CD4-positive, alpha-beta T cell (primary cell): ENCODE measurements around the gene ZFYVE1. TPM values are rescaled to one million over a fixed set of nuclear protein-coding genes. Genes with fewer than 3 reads are reported as not detected.
A peak's percentile ranks its signal among the peaks of the same experiment; 100 is the strongest.

ENCODE experiments used
- ATAC-seq: fragments of 200-7000 bp; cut with Tn5 transposase; one replicate; pipeline ENCODE4 v1.10.0; 2022; ENCODE audit warnings: mild to moderate bottlenecking; ENCODE audit not compliant: poor library complexity
- CTCF ChIA-PET: fragments of 350-600 bp; sonication (Branson Sonifier 250); formaldehyde crosslinking; loops from one replicate; lab custom pipeline; 2021; ENCODE audit warnings: antibody characterized with exemption, inconsistent platforms; lab: Charles Lee
- POLR2A ChIA-PET: fragments of 350-600 bp; sonication (Branson Sonifier 250); formaldehyde crosslinking; loops from one replicate; lab custom pipeline; 2021; ENCODE audit warnings: antibody characterized with exemption, inconsistent platforms; lab: Charles Lee
- DNase-seq, 14 experiments: peaks; one replicate each; pipeline ENCODE4 v3.0.0-alpha.2; 2013 to 2020; ENCODE audit warnings: mixed read lengths in 2 of 14
- H3K27ac ChIP-seq, 2 donors: one replicate each; pipeline versions ENCODE4 v1.5.1 to v1.7.0; 2013; ENCODE audit warnings: low read length in 2 of 2, low read depth in 1 of 2, mild to moderate bottlenecking in 1 of 2
- H3K27me3 ChIP-seq, 2 experiments: 1 replicate in 1 of 2; 2 replicates in 1 of 2; pipeline versions ENCODE4 v1.6.1 to v1.7.0; 2013; ENCODE audit warnings: low read length in 2 of 2, control low read depth in 1 of 2, mild to moderate bottlenecking in 1 of 2, moderate library complexity in 1 of 2; ENCODE audit not compliant: insufficient read depth in 2 of 2, control insufficient read depth in 1 of 2
- H3K36me3 ChIP-seq: one replicate; pipeline ENCODE4 v1.6.1; 2013; ENCODE audit warnings: low read length, control low read depth; ENCODE audit not compliant: insufficient read depth
- H3K4me1 ChIP-seq: one replicate; pipeline ENCODE4 v1.6.1; 2013; ENCODE audit warnings: low read length, control low read depth; ENCODE audit not compliant: insufficient read depth
- H3K4me3 ChIP-seq: one replicate; pipeline ENCODE4 v1.5.1; 2013; ENCODE audit warnings: mild to moderate bottlenecking, low read length, moderate library complexity
- H3K9me3 ChIP-seq, 2 experiments: 1 replicate in 1 of 2; 2 replicates in 1 of 2; pipeline versions ENCODE4 v1.6.1 to v1.7.0; 2013; ENCODE audit warnings: low read length in 2 of 2, mild to moderate bottlenecking in 2 of 2, control low read depth in 1 of 2, moderate library complexity in 1 of 2; ENCODE audit not compliant: control insufficient read depth in 1 of 2, insufficient read depth in 1 of 2
- H3K27ac Mint-ChIP-seq: one replicate; pipeline ENCODE4 v1.8.0; 2020; ENCODE audit warnings: mixed read lengths
- H3K27me3 Mint-ChIP-seq: one replicate; pipeline ENCODE4 v1.8.0; 2021; ENCODE audit warnings: mixed read lengths
- H3K36me3 Mint-ChIP-seq: one replicate; pipeline ENCODE4 v1.8.0; 2021; ENCODE audit warnings: low read depth, mixed read lengths
- H3K4me1 Mint-ChIP-seq: one replicate; pipeline ENCODE4 v1.8.0; 2021; ENCODE audit warnings: low read depth, mixed read lengths
- H3K4me3 Mint-ChIP-seq: one replicate; pipeline ENCODE4 v1.8.0; 2020; ENCODE audit warnings: mild to moderate bottlenecking, mixed read lengths
- H3K9me3 Mint-ChIP-seq: one replicate; pipeline ENCODE4 v1.8.0; 2020; ENCODE audit warnings: mixed read lengths
- intact Hi-C, 2 experiments: fragments of 100-400 bp; cut with DNase I in 1 of 2; cut with micrococcal nuclease in 1 of 2; formaldehyde crosslinking; loops; one replicate each; pipeline versions ENCODE4 v1.15.1 to v1.9.0; 2023 to 2025; cut with DNase I, micrococcal nuclease
- total RNA-seq, 174 experiments: library from RNA in 2 of 174; stranded (reverse) in 2 of 174; gene quantifications; one replicate each; pipeline ENCODE4 v1.2.3 and lab custom pipeline; 2021 to 2026
- TF ChIP-seq, protein P1 (sequence below): fragments of 200-600 bp; IDR thresholded peaks from one replicate; pipeline ENCODE4 v1.8.0; 2022; ENCODE audit warnings: antibody characterized with exemption, mild to moderate bottlenecking

The ZFYVE1 gene
- total RNA-seq, 2 experiments from 2014 or later = 9.3 to 10.9 TPM

DNA sequence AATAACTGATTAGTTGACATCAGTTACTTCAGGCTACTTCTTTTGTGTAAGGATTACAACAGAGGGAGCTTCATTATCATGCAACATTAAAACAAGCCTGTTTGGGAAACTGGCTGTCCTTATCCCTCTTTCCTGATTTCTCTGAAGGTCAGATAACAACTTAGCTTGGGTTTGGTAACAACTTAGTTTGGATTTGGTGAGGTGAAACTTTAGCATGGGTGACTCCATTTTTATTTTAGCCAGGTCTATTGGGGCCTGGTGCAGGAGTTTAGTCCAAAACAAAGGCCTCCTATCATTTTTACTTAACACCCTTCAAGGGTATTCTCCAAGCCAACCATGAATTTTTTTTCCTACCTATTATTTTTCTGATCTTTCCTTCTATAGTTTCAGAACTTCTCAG is 1.1 kb upstream of the ZFYVE1 start:
- H3K36me3 ChIP-seq = peaks cover 9% of the 10 kb centered on the region
- Mint-ChIP-seq H3K36me3 (peaks cover 32% of the 10 kb centered on the region), H3K4me1 (peaks cover 38% of the 10 kb centered on the region), H3K9me3 (no peaks in the 10 kb centered on the region), H3K27me3 (no peaks in the 10 kb centered on the region), H3K4me3 (peak overlapping the region; percentile 97), H3K27ac (no peak overlapping the region)
- intact Hi-C loops = loop anchor here (1.0 to 10.0 kb wide), 5 partner anchors 30 to 1713 kb away; partner anchors contain the start of genes RBM25 (in 2 of the 2), DCAF4 (in 1 of the 2), DNAL1 (in 1 of the 2) and PSEN1 (in 1 of the 2)
- no peaks in the 10 kb centered on the region for H3K9me3 ChIP-seq
- H3K4me1 ChIP-seq = peaks cover 14% of the 10 kb centered on the region
- POLR2A ChIA-PET = interaction anchor here (0.7 to 6.5 kb wide), 3 partner anchors 31 to 584 kb away, joined by 3 to 111 read pairs (median 3); partner anchors contain the start of genes ACOT6 and RBM25
- TF ChIP-seq, protein P1, sequence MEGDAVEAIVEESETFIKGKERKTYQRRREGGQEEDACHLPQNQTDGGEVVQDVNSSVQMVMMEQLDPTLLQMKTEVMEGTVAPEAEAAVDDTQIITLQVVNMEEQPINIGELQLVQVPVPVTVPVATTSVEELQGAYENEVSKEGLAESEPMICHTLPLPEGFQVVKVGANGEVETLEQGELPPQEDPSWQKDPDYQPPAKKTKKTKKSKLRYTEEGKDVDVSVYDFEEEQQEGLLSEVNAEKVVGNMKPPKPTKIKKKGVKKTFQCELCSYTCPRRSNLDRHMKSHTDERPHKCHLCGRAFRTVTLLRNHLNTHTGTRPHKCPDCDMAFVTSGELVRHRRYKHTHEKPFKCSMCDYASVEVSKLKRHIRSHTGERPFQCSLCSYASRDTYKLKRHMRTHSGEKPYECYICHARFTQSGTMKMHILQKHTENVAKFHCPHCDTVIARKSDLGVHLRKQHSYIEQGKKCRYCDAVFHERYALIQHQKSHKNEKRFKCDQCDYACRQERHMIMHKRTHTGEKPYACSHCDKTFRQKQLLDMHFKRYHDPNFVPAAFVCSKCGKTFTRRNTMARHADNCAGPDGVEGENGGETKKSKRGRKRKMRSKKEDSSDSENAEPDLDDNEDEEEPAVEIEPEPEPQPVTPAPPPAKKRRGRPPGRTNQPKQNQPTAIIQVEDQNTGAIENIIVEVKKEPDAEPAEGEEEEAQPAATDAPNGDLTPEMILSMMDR = no peak
- H3K27me3 ChIP-seq = no peaks in the 10 kb centered on the region
- no peak for DNase-seq
- H3K27ac ChIP-seq = no peak overlapping the region
- no peak overlapping the region for H3K4me3 ChIP-seq
- CTCF ChIA-PET = interaction anchor here (1.9 kb wide), 1 partner anchor 31 kb away, joined by 7 read pairs; the partner anchor contains the start of gene RBM25
- ATAC-seq = no peak

DNA sequence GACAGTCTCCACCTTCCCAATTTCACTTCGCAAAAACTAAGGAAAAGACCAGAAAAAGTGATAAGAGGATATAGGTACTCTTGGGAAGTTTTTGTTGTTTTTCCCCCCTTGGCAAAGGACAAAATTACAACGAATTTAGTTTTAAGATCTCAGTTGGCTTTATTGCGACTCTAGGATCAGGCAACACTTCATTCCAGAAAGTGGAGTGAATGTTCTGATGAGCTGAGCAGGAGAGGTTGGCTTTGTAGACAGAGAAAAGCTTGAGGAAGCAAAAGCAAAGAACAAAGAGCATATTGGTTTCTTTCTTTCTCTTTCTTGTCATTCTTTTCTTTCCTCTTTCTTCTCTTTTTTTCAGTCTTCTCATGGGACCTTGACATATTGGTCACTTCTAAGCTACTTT is 640 bp upstream of the ZFYVE1 start:
- H3K36me3 ChIP-seq = peaks cover 11% of the 10 kb centered on the region
- ATAC-seq (no peak), DNase-seq (no peak)
- no peaks in the 10 kb centered on the region for H3K9me3 ChIP-seq
- no peak overlapping the region for H3K27ac ChIP-seq
- no peaks in the 10 kb centered on the region for H3K9me3 Mint-ChIP-seq
- no peaks in the 10 kb centered on the region for H3K27me3 Mint-ChIP-seq
- CTCF ChIA-PET = interaction anchor here (1.9 kb wide), 1 partner anchor 31 kb away, joined by 7 read pairs; the partner anchor contains the start of gene RBM25
- H3K4me1 Mint-ChIP-seq = peaks cover 42% of the 10 kb centered on the region
- TF ChIP-seq, protein P1 = no peak
- peak overlapping the region; percentile 79 for H3K27ac Mint-ChIP-seq
- peak overlapping the region; percentile 97 for H3K4me3 Mint-ChIP-seq
- peaks cover 18% of the 10 kb centered on the region for H3K4me1 ChIP-seq
- POLR2A ChIA-PET = interaction anchor here (0.7 to 6.5 kb wide), 5 partner anchors 13 to 463 kb away, joined by 3 to 111 read pairs (median 5); partner anchors contain the start of genes PSEN1, RBM25 and RIOX1
- intact Hi-C loops = loop anchor here (1.0 to 10.0 kb wide), 5 partner anchors 31 to 1713 kb away; partner anchors contain the start of genes RBM25 (in 2 of the 2), DCAF4 (in 1 of the 2), DNAL1 (in 1 of the 2) and PSEN1 (in 1 of the 2)
- peak overlapping the region; percentile 64 for H3K4me3 ChIP-seq
- peaks cover 36% of the 10 kb centered on the region for H3K36me3 Mint-ChIP-seq
- H3K27me3 ChIP-seq = no peaks in the 10 kb centered on the region

DNA sequence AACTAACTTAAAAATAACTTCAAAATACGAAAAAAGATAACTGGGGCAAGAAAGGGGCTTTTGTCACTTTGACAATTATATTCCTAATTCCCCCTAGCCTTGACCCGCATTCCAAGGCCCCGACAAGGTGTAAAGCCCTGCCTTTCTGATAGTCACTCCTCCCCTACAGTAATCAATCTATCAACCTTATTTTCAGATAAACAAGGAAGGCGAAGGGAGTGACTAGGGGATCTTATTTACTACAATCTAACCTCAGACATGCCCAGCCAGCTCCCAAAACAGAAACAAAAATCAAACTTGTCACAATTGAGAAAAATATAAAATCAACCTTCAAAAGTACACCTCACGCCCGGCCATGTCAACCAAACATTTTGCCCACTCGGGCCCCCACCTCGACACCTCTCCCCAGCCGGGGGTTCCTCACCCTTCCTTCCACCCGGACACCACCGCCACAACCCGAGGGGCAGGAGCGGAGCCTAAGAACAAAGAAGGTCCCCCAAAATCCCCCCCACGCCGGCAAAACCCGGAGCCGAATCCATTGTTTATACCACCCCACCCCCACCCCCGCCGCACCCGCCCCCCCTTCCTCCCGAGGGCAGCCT is 562 bp downstream of the ZFYVE1 start:
- TF ChIP-seq, protein P1 = no peak
- POLR2A ChIA-PET = interaction anchor here (0.6 to 6.5 kb wide), 4 partner anchors 32 to 543 kb away, joined by 3 to 111 read pairs (median 7); partner anchors contain the start of genes ACOT2, PSEN1, RBM25 and RIOX1
- H3K27ac ChIP-seq = no peak overlapping the region
- H3K36me3 ChIP-seq = peaks cover 20% of the 10 kb centered on the region
- H3K27me3 Mint-ChIP-seq = no peaks in the 10 kb centered on the region
- no peaks in the 10 kb centered on the region for H3K27me3 ChIP-seq
- intact Hi-C loops = loop anchor here in 1 of 2 experiments (2.0 to 10.0 kb wide), 4 partner anchors 100 to 1712 kb away; partner anchors contain the start of genes DCAF4, DNAL1 and PSEN1
- H3K9me3 ChIP-seq = no peaks in the 10 kb centered on the region
- H3K36me3 Mint-ChIP-seq = peaks cover 48% of the 10 kb centered on the region
- peaks cover 18% of the 10 kb centered on the region for H3K4me1 ChIP-seq
- peak overlapping the region; percentile 79 for H3K27ac Mint-ChIP-seq
- CTCF ChIA-PET = interaction anchor here (1.2 to 1.9 kb wide), 2 partner anchors 32 to 110 kb away, joined by 3 to 7 read pairs; partner anchors contain the start of genes PSEN1 and RBM25
- H3K9me3 Mint-ChIP-seq = no peaks in the 10 kb centered on the region
- DNase-seq (peak in 1 of 14 experiments; percentile 11), ATAC-seq (no peak)
- H3K4me3 ChIP-seq = peak overlapping the region; percentile 64
- H3K4me1 Mint-ChIP-seq = peaks cover 54% of the 10 kb centered on the region
- peak overlapping the region; percentile 96 for H3K4me3 Mint-ChIP-seq
